ENCODE measurements around the gene XCR1. TPM values are rescaled to one million over a fixed set of nuclear protein-coding genes. Genes with fewer than 3 reads are reported as not detected.

Gene XCR1
- total and polyA plus RNA-seq, 3 donors from 2014 or later, result 0.06 to 0.34 (median 0.16) TPM

GRCh38 chr3:45987368-45988291 is 39.7 kb downstream of the XCR1 start:
- DNase-seq, result peak; percentile 61
- intact Hi-C loops (cut with DNase I; ENCODE audit: low total_unique reads), result no loop called here
- TF ChIP-seq POLR2A (IDR thresholded peaks at IDR 0.05) (no peak), CTCF (IDR thresholded peaks at IDR 0.05) (no peak)
- WGBS, 2 donors, result 34 to 44% methylated on average over 6 to 8 of the region's 8 CpGs
- no peaks in the 10 kb centered on the region for H3K36me3 ChIP-seq (ENCODE audit: low read depth, missing control alignments)
- no peak overlapping the region for H3K4me3 ChIP-seq
- H3K27ac ChIP-seq, result peak overlapping the region; percentile 21 to 44
- peaks cover 33% of the 10 kb centered on the region for H3K4me1 ChIP-seq
- H3K9me3 ChIP-seq, result no peaks in the 10 kb centered on the region
- no peaks in the 10 kb centered on the region for H3K27me3 ChIP-seq

- H3K27ac ChIP-seq, result peak overlapping the region in 1 of 2 donors; percentile 44
- intact Hi-C loops (cut with DNase I; ENCODE audit: low total_unique reads), result no loop called here
Observed at GRCh38 chr3:45986303-45986982, 40.8 kb downstream of the XCR1 start.

GRCh38 chr3:45985532-45986302 is 41.6 kb downstream of the XCR1 start:
- Histone ChIP-seq H3K9me3 (no peaks in the 10 kb centered on the region), H3K4me3 (no peak overlapping the region), H3K4me1 (peaks cover 33% of the 10 kb centered on the region), H3K27me3 (no peaks in the 10 kb centered on the region), H3K36me3 (ENCODE audit: low read depth, missing control alignments) (no peaks in the 10 kb centered on the region), H3K27ac (peak overlapping the region in 1 of 2 donors; percentile 44)
- intact Hi-C loops (cut with DNase I; ENCODE audit: low total_unique reads), result no loop called here
- whole genome bisulfite sequencing, 2 donors, result 55 to 73% methylated on average over 13 of the region's 13 CpGs
- TF ChIP-seq POLR2A (IDR thresholded peaks at IDR 0.05) (no peak), CTCF (IDR thresholded peaks at IDR 0.05) (no peak)
- DNase-seq, result no peak

More at GRCh38 chr3:45986303-45986982, 40.8 kb downstream of the XCR1 start:
- Histone ChIP-seq H3K27me3 (no peaks in the 10 kb centered on the region), H3K9me3 (no peaks in the 10 kb centered on the region), H3K4me1 (peaks cover 33% of the 10 kb centered on the region), H3K36me3 (ENCODE audit: low read depth, missing control alignments) (no peaks in the 10 kb centered on the region), H3K4me3 (no peak overlapping the region)
- WGBS, 2 donors, result 56 to 60% methylated on average over 5 of the region's 5 CpGs
- TF ChIP-seq CTCF (IDR thresholded peaks at IDR 0.05) (no peak), POLR2A (IDR thresholded peaks at IDR 0.05) (no peak)
- no peak for DNase-seq

- intact Hi-C loops (cut with DNase I; ENCODE audit: low total_unique reads), result no loop called here
Observed at GRCh38 chr3:45984331-45985312, 42.7 kb downstream of the XCR1 start.

More at GRCh38 chr3:45984331-45985312, 42.7 kb downstream of the XCR1 start:
- WGBS, 2 donors, result 74 to 79% methylated on average over 8 of the region's 8 CpGs
- Histone ChIP-seq H3K4me3 (no peak overlapping the region), H3K27ac (no peak overlapping the region), H3K36me3 (ENCODE audit: low read depth, missing control alignments) (no peaks in the 10 kb centered on the region), H3K27me3 (no peaks in the 10 kb centered on the region), H3K9me3 (no peaks in the 10 kb centered on the region), H3K4me1 (peaks cover 33% of the 10 kb centered on the region)
- no peak for DNase-seq
- TF ChIP-seq POLR2A (IDR thresholded peaks at IDR 0.05) (no peak), CTCF (IDR thresholded peaks at IDR 0.05) (no peak)
